Measurements from ENCODE around the gene ERCC6L2. TPM values are rescaled to one million over a fixed set of nuclear protein-coding genes. Genes with fewer than 3 reads are reported as not detected.

ERCC6L2 gene
- total RNA-seq, result 57.0 and 63.8 TPM in 2 replicates

GRCh38 chr9:95875305-95876137, at the start of gene ERCC6L2:
Gene ERCC6L2, plus strand, starts transcription at chr9:95875691. Its CDS starts 348 bp downstream, at chr9:95876039.

